ENCODE measurements around the gene SURF1.
A peak's percentile ranks its signal among the peaks of the same experiment; 100 is the strongest.

Gene SURF1

DNA sequence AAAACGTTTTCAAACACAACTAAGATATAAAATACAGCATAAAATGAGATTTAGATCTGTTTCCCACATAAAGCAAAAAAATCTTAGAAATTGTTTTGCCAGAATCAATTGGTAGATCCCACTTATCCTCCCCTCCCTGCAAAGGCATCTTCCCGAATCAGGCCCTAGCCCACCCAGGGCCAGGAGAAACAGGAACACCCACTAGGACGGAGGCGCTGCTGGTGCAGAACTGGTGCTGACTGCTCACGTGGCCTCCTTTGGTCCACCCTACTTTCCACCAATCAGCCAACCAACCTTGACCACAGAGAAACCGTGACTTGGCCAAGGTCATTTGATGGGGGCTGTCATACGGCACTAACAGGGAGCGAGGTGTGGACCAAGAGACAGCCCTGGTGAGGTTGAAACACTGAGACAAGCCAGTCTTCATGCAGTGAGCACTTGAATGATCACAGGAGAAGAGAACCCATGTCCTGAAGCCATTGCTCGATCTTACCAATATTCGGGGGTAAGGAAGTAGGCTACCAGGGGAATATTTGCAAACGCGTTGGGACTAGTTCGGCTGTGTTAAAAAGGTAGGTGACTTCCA, 5.3 kb upstream of the SURF1 start:
- no peak for DNase-seq (ENCODE audit: low spot score)

- no peak for DNase-seq (ENCODE audit: low spot score)
Observed at GRCh38 chr9:133360400-133361393, 4.4 kb upstream of the SURF1 start.

DNA sequence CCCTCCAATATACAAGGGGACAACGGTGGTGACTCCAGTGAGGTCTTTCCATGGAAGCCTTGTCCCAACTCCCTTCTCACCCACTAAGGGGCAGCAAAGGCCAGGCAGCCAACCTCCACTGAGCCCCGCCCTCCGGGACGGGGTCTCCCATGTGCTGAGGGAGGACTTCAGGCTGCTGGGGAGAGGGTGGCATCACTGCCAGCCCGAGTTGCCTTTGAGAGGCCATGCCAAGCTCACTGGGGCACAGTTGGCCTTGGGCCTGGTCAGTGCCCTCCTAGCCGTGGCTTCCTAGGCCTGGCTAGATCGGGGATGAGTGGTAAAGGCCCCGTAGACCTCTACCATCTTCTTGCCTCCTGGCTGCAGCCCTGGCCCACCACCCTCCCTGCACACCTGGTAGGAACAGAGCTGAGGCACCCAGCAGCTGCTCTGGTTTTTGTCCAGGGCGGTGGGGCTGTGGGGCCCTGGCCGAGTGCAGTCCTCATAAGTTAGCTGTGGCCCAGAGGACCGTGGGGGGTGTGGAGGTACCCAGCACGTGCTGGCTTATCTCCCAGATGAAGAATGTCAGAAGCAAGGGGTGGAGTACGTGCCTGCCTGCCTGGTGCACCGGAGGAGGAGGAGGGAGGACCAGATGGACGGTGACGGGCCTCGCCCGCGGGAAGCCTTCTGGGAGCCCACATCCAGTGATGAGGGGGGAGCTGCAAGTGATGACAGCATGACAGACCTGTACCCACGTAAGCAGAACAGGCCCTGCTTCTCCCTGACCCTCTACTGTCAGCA, 3.3 kb upstream of the SURF1 start:
- no peak for DNase-seq (ENCODE audit: low spot score)

DNA sequence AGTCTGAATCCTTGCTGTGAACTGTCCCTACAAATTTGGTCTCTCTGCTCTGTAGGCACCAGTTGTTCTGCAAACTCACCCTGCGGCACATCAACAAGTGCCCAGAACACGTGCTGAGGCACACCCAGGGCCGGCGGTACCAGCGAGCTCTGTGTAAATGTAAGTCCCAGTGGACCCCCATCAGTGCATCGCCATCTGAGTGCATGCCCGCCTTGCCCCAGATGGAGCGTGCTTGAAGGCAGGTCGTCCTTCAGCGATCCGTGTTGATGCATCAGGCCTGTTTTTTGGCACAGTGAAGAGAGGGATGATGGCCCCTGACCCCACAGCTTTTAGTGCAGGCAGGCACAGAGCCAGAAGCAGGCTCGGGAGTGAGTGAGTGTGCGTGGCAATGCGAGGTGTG, 1.4 kb upstream of the SURF1 start:
- DNase-seq (ENCODE audit: low spot score) = no peak

- DNase-seq (ENCODE audit: low spot score) = peak; percentile 32
Observed at GRCh38 chr9:133355881-133356357, 368 bp downstream of the SURF1 start.

GRCh38 chr9:133354766-133355165, 1.5 kb downstream of the SURF1 start:
- DNase-seq (ENCODE audit: low spot score) = no peak

DNA sequence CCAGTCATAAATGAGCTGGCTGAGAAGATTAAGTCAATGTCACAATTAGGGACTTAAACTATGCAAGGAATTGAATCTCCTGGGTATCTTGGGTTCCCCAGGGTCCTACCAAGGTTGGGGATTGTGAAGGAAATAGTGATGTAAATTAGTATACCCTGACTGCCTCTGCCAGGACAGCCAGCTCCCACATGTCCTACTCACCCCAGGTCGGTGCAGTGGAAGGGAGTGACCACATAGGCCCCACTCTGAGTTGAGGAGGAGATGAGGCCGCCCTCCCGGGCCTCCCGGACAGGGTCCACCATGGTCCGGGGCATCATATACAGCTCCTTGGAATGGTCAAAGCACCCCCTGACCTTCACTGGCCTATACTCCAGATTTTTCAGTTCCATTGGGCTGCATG, 2.7 kb downstream of the SURF1 start:
- DNase-seq (ENCODE audit: low spot score) = no peak

GRCh38 chr9:133352635-133353340, 3.5 kb downstream of the SURF1 start:
- no peak for DNase-seq (ENCODE audit: low spot score)

GRCh38 chr9:133351908-133352634, 4.2 kb downstream of the SURF1 start:
- peak; percentile 42 for DNase-seq (ENCODE audit: low spot score)

- no peak for DNase-seq (ENCODE audit: low spot score)
Observed at GRCh38 chr9:133351526-133351907, 4.8 kb downstream of the SURF1 start.

DNA sequence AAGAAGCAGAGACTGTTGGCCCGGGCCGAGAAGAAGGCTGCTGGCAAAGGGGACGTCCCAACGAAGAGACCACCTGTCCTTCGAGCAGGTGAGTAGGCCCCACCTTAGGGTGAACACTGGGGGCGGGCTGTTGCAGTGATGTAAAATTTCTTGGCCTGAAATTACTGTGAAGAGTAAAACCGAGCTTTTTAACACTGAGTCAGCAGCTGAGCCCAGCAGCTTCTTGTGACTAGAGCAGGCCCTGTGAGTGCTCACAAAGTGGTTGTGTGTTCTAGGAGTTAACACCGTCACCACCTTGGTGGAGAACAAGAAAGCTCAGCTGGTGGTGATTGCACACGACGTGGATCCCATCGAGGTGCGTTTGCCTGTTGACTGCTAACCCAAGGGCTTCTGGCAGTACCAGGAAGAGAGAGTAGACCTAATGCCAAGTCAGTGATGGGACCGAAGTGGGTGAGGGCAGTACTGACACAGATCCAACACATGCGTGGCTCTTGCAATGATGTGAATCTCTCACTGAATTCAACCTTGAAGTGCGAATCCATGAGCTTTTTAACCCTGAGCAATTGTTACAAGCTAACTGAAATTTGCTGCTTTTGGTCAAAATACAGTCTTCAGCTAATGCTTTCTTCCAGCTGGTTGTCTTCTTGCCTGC, 6.2 kb downstream of the SURF1 start:
- DNase-seq (ENCODE audit: low spot score) = no peak

- no peak for DNase-seq (ENCODE audit: low spot score)
Observed at GRCh38 chr9:133348718-133349573, 7.3 kb downstream of the SURF1 start.

- DNase-seq (ENCODE audit: low spot score) = peak; percentile 90
Observed at GRCh38 chr9:133347985-133348717, 8.1 kb downstream of the SURF1 start, which contains the start of the genes MED22 and RPL7A. TSS of gene MED22 (minus strand) at chr9:133348131. CDS start at chr9:133346662, 1,469 bp downstream. TSS of gene RPL7A (plus strand) at chr9:133348218. CDS start at chr9:133348244, 26 bp downstream.

DNA sequence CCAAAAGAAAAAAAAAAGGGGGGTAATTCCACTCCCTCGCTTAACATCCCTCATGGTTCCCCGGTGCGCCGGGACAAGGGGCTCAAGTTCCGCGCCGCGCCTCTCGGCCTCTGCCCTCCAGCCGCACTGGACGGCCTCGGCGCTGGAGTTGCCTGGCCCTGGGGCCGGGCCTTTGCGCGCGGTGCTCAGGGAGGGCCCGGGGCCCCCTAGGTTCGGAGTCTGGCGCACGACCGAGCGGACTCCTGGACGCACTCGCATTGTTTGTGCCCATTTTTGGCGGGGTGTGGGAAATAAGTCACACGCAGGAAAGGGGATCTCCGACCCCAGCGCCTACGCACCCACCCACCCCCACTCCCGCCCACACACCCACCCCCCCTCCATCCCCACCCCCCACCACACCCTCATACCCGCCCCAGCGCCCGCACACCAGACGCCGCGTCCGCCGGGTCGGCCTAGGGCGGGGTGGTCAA, 8.7 kb downstream of the SURF1 start:
- DNase-seq (ENCODE audit: low spot score) = peak; percentile 56

- no peak for DNase-seq (ENCODE audit: low spot score)
Observed at GRCh38 chr9:133346021-133346785, 10.1 kb downstream of the SURF1 start.

GRCh38 chr9:133345596-133345995, 10.7 kb downstream of the SURF1 start:
- no peak for DNase-seq (ENCODE audit: low spot score)

DNA sequence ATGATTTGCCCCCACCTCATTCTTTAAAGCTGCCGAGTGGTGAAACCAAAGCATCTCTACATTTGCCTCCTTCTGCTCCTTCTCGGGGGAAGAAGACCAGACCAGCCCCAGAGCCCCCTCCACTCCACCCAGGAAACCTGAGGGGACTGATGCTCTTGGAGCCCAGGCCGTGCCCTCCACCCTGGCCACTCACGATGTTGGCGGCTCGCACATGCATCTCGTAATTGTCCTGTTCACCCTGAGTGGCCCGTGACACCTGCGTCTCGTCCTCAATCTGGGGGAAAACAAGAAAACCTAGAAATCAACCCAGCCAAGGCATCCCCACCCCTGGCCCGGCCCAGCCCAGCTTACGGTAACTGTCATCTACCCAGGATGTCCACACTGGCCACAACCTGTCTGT, 11.3 kb downstream of the SURF1 start:
- DNase-seq (ENCODE audit: low spot score) = no peak

DNA sequence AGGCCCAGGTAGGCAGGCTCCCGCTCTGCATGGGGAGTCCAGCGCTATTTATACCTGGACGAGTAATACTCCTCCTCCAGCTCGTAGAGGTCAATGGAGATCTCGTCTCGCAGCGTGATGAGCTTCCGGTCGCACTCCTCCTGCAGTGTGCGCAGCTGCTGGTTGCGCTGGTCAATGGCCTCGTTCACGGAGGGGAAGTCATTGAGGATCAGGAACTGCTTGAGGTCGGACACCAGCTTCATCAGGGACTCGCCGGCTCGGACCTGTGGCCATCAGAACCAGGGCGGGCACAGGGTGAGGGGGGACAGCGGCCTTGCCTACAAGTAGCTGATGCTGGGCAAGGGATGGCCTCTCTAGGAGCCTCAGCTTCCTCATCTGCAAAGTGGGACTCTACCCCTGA, 12.2 kb downstream of the SURF1 start:
- no peak for DNase-seq (ENCODE audit: low spot score)
